RWPE1 (cell line): ENCODE measurements around the gene CCT7.

ENCODE experiments used
- CTCF ChIA-PET: fragments of 350-600 bp; sonication (Branson Sonifier 250); formaldehyde crosslinking; extraction: SDS; loops from one replicate; lab custom pipeline; 2021; lab: Yijun Ruan, JAX
- POLR2A ChIA-PET: fragments of 400-600 bp; formaldehyde crosslinking; extraction: SDS; loops from one replicate; lab custom pipeline; 2020; ENCODE audit warnings: antibody characterized with exemption; ENCODE audit not compliant: low non-redundant PET; lab: Yijun Ruan, JAX
- DNase-seq: peaks from one replicate; pipeline ENCODE4 v3.0.0; 2012; ENCODE audit warnings: low spot score
- H3K27ac ChIP-seq: fragments of 450-650 bp; 2 replicates; pipeline ENCODE4 v1.5.1; 2017
- TF ChIP-seq, protein P1 (sequence below): fragments of 450-650 bp; conservative IDR thresholded peaks from 2 replicates; pipeline ENCODE4 v1.5.1; 2017; ENCODE audit warnings: low read depth, mild to moderate bottlenecking

CCT7 gene

DNA sequence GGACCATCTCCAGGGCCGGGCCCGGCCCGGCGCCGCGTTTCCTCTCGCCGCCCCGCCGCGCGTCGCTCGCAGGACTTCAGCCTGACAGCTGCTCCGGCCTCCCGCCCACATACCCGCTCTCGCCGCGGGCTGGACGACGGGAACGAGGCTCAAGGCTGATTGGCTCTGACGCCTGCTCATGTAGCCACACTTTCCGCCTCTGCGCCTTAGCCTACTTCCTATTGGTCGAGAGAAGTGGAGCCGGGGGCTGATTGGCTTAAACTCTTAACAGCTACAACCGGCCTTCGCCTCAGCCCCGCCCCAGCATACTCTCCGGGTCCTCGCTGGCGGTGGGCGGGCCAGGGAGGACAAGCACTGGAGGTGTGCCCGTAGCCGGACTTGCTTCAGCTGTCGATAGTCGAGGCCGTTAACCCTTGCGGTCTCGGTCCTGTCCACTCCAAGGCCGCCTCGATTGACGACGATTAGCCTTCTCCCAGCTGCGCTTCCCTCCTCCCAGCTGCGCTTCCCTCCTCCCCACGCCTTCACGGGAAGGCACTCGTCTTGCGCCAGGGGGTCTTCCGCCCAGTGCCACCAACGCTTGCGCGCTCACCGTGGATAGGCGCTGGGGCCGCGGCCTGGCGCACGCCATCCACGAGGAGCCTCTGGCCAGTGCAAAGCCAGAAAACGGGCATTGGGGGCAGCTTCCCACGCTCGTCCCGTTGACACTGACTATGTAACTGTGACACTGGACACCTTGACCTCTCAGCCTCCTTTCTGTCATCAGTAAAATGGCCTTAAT lies 765 bp upstream of the CCT7 start, which contains the start of gene PRADC1:
Gene PRADC1, minus strand, starts transcription at position 86 of the 778 bp plus-strand sequence. Its CDS starts 79 bp downstream, at position 7.
- TF ChIP-seq, protein P1, sequence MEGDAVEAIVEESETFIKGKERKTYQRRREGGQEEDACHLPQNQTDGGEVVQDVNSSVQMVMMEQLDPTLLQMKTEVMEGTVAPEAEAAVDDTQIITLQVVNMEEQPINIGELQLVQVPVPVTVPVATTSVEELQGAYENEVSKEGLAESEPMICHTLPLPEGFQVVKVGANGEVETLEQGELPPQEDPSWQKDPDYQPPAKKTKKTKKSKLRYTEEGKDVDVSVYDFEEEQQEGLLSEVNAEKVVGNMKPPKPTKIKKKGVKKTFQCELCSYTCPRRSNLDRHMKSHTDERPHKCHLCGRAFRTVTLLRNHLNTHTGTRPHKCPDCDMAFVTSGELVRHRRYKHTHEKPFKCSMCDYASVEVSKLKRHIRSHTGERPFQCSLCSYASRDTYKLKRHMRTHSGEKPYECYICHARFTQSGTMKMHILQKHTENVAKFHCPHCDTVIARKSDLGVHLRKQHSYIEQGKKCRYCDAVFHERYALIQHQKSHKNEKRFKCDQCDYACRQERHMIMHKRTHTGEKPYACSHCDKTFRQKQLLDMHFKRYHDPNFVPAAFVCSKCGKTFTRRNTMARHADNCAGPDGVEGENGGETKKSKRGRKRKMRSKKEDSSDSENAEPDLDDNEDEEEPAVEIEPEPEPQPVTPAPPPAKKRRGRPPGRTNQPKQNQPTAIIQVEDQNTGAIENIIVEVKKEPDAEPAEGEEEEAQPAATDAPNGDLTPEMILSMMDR: no peak
- ChIA-PET CTCF (interaction anchor here (0.6 to 1.5 kb wide), 4 partner anchors 21 to 621 kb away, joined by 3 to 8 read pairs (median 4); no protein-coding TSS in a partner anchor), POLR2A (interaction anchor here (0.6 to 2.1 kb wide), 6 partner anchors 11 to 504 kb away, joined by 3 to 12 read pairs (median 4); partner anchors contain the start of gene TPRKB)
- H3K27ac ChIP-seq: peak within 1 kb of the TSS; percentile 89
- peak; percentile 99 for DNase-seq

GRCh38 chr2:73235315-73236028 lies 1.4 kb downstream of the CCT7 start:
- ChIA-PET POLR2A (interaction anchor here (0.6 kb wide), 1 partner anchor 32 kb away, joined by 3 read pairs; no protein-coding TSS in a partner anchor), CTCF (interaction anchor here (0.6 to 1.1 kb wide), 5 partner anchors 10 to 1690 kb away, joined by 3 to 4 read pairs (median 3); no protein-coding TSS in a partner anchor)
- H3K27ac ChIP-seq: no peak overlapping the region
- TF ChIP-seq, protein P1: no peak
- no peak for DNase-seq

- ChIA-PET POLR2A (no interaction called here), CTCF (no interaction called here)
- TF ChIP-seq, protein P1: no peak
- no peak for DNase-seq
- H3K27ac ChIP-seq: no peak overlapping the region
Observed at GRCh38 chr2:73237168-73237567, 3.1 kb downstream of the CCT7 start.

GRCh38 chr2:73238149-73238548 lies 4.0 kb downstream of the CCT7 start:
- CTCF ChIA-PET: interaction anchor here (1.3 kb wide), 1 partner anchor 22 kb away, joined by 4 read pairs; no protein-coding TSS in a partner anchor
- no peak overlapping the region for H3K27ac ChIP-seq
- no peak for DNase-seq
- POLR2A ChIA-PET: no interaction called here
- TF ChIP-seq, protein P1: no peak

DNA sequence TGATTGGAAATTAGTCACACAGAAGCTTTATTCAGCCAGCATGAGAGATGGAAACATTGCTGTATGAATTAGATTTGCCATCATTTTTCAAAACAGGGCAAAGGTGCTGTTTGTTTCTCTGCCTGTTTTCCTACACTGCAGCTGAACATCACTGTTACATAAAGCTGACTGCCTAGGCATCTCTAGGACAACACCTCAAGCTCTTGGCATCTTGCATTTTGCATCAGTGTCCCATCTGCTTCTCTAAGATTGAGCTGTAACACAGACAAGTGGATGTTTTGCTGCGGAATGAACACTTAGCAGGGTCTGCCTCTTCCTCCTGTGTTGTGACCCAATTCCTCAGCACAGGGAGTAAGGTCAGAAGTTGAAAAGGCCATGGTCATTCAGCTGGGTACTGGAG lies 4.9 kb downstream of the CCT7 start:
- no peak for DNase-seq
- TF ChIP-seq, protein P1: no peak
- ChIA-PET POLR2A (no interaction called here), CTCF (interaction anchor here (1.0 to 1.3 kb wide), 2 partner anchors 21 to 62 kb away, joined by 4 read pairs; no protein-coding TSS in a partner anchor)
- no peak overlapping the region for H3K27ac ChIP-seq

DNA sequence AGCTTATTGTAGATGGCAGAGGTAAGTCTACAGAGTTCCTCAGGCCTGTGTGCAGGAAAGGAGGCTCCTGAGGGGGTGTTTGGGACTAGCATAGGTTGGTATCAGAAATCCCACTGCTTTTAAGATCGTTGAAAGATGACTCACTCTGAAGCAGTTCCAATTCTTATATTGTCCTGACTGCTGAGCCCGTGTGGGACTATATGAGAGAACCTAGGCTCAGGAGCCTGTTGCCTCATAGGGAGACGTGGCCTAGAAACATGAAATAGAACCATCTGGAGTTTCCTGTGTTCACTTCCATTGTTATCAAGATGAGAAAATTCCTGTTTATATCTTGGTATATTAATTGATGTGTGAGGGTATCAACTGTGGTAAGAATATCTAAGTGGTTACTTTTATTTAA lies 5.7 kb downstream of the CCT7 start:
- ChIA-PET CTCF (interaction anchor here (1.0 kb wide), 1 partner anchor 62 kb away, joined by 4 read pairs; no protein-coding TSS in a partner anchor), POLR2A (no interaction called here)
- no peak overlapping the region for H3K27ac ChIP-seq
- DNase-seq: no peak
- TF ChIP-seq, protein P1: no peak
